ENCODE data around the gene TLCD5.

DNA sequence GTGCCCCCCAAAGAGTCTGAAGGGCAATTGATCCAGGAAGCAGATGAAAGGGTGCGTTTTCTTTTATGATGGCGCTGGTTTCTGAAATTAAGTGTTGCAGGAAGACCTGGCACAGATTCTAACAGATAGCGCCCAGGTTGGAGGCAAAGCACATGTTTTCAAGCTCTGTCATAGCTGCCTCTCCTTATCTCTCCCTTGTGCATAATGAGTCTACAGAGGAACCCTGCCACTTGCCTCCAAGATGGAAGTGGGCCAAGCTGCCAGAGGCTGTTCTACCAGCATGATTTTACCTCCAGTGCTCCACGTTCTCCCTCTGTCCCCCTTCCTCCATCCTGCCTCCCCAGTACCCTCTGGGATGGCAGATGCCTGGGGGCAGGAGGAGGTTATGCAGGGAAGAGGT is 30.0 kb upstream of the TLCD5 start:
- no peak for TF ChIP-seq EZH2phosphoT487 (IDR thresholded peaks at IDR 0.05; ENCODE audit: low read depth, severe bottlenecking, unreplicated experiment)
- TF ChIP-seq CTCF (IDR thresholded peaks at IDR 0.05; ENCODE audit: poor library complexity), result no peak
- TF ChIP-seq EZH2 (IDR thresholded peaks at IDR 0.05; ENCODE audit: borderline replicate concordance), result no peak

All from hepatocyte (in vitro differentiated cells).